HCT116 (cell line): ENCODE data around the gene ARHGEF18.

Experiments
- CBX3 ChIP-seq: IDR thresholded peaks from 2 replicates; pipeline ENCODE4 v1.6.1; 2012; ENCODE audit warnings: low read depth
- EZH2 ChIP-seq: fragments of 200-600 bp; sonication (generic); IDR thresholded peaks from 2 replicates; pipeline ENCODE4 v1.6.1; 2017; ENCODE audit warnings: antibody characterized with exemption, mixed run types
- JUND ChIP-seq: IDR thresholded peaks from 2 replicates; pipeline ENCODE4 v1.6.1; 2012
- POLR2A ChIP-seq: IDR thresholded peaks from 2 replicates; pipeline ENCODE4 v1.7.0; 2011; ENCODE audit warnings: borderline replicate concordance; ENCODE audit not compliant: insufficient read depth, insufficient read length; ENCODE audit errors: extremely low read depth
- POLR2AphosphoS5 ChIP-seq: IDR thresholded peaks from 2 replicates; pipeline ENCODE4 v1.6.1; 2011; ENCODE audit warnings: mild to moderate bottlenecking, low read depth, low read length, moderate library complexity
- RAD21 ChIP-seq: IDR thresholded peaks from 2 replicates; pipeline ENCODE4 v1.6.1; 2012; ENCODE audit warnings: low read depth, mild to moderate bottlenecking
- SIN3A ChIP-seq: IDR thresholded peaks from 2 replicates; pipeline ENCODE4 v1.6.1; 2012; ENCODE audit warnings: low read depth
- SP1 ChIP-seq: IDR thresholded peaks from 2 replicates; pipeline ENCODE4 v1.6.1; 2012; ENCODE audit warnings: low read depth
- SRF ChIP-seq: IDR thresholded peaks from 2 replicates; pipeline ENCODE4 v1.6.1; 2012; ENCODE audit warnings: low read depth
- TCF7L2 ChIP-seq: IDR thresholded peaks from 2 replicates; pipeline ENCODE4 v1.7.0; 2011; ENCODE audit warnings: borderline replicate concordance, inconsistent platforms; ENCODE audit not compliant: insufficient read depth, insufficient read length; ENCODE audit errors: extremely low read depth
- ZFX ChIP-seq: fragments of 450-650 bp; IDR thresholded peaks from 2 replicates; pipeline ENCODE4 v1.6.1; 2017
- TF ChIP-seq, protein P1 (sequence below), 3 experiments: fragments of 200-600 bp in 1 of 3; sonication (generic) in 1 of 3; IDR thresholded peaks in 2 of 3; conservative IDR thresholded peaks in 1 of 3; 2 replicates each; pipeline ENCODE4 v1.5.1; 2012 to 2017; ENCODE audit warnings: low read depth in 2 of 3, low read length in 2 of 3, antibody characterized with exemption in 1 of 3, borderline replicate concordance in 1 of 3, control low read depth in 1 of 3, mild to moderate bottlenecking in 1 of 3, mixed read lengths in 1 of 3, mixed run types in 1 of 3, moderate library complexity in 1 of 3; ENCODE audit not compliant: insufficient read depth in 1 of 3
- TF ChIP-seq, protein P2 (sequence below): IDR thresholded peaks from 2 replicates; pipeline ENCODE4 v1.6.1; 2012

DNA sequence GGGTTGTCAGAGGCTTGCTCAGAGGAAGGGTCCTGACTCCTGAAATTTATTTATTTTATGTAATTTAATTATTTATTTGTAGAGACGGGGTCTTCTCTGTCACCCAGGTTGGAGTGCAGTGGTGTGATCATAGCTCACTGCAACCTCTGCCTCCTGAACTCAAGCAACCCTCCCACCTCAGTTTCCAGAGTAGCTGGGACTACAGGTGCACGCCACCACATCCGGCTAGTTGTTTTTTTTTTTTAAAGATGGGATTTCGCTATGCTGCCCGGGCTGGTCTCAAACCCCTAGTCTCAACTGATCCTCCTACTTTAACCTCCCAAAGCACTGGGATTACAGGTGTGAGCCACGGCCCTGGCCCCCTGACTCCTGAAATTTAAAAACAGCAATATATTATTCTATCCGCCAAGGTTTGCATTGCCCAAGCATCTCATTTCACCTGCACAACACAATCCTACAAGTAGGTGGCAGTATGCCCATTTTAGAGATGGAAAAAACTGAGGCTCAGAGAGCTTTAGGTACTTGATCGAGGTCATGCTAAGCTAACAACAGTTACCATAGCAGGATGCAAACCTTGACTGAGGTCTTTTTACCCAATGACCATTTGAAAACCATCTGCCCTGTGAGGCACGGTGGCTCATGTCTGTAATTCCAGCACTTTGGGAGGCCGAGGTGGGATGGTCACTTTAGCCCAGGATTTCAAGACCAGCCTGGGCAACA lies 18.1 kb downstream of the ARHGEF18 start:
- TF ChIP-seq, protein P1, sequence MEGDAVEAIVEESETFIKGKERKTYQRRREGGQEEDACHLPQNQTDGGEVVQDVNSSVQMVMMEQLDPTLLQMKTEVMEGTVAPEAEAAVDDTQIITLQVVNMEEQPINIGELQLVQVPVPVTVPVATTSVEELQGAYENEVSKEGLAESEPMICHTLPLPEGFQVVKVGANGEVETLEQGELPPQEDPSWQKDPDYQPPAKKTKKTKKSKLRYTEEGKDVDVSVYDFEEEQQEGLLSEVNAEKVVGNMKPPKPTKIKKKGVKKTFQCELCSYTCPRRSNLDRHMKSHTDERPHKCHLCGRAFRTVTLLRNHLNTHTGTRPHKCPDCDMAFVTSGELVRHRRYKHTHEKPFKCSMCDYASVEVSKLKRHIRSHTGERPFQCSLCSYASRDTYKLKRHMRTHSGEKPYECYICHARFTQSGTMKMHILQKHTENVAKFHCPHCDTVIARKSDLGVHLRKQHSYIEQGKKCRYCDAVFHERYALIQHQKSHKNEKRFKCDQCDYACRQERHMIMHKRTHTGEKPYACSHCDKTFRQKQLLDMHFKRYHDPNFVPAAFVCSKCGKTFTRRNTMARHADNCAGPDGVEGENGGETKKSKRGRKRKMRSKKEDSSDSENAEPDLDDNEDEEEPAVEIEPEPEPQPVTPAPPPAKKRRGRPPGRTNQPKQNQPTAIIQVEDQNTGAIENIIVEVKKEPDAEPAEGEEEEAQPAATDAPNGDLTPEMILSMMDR (IDR thresholded peaks at IDR 0.05 in 2 of 3, conservative IDR thresholded peaks at IDR 0.05 in 1 of 3; ENCODE audit: borderline replicate concordance in 1 of 3, insufficient read depth in 1 of 3, low read depth in 2 of 3, low read length in 2 of 3), result peak; percentile 37 to 53 (median 52); a peak in 5 of 6 replicates
- TF ChIP-seq SP1, result no peak
- TF ChIP-seq EZH2, result no peak
- no peak for TF ChIP-seq JUND
- no peak for TF ChIP-seq POLR2AphosphoS5
- TF ChIP-seq POLR2A, result no peak
- TF ChIP-seq CBX3, result no peak
- TF ChIP-seq RAD21, result peak; percentile 64
- TF ChIP-seq SRF, result no peak
- TF ChIP-seq SIN3A, result no peak
- TF ChIP-seq, protein P2, sequence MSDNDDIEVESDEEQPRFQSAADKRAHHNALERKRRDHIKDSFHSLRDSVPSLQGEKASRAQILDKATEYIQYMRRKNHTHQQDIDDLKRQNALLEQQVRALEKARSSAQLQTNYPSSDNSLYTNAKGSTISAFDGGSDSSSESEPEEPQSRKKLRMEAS, result no peak
- no peak for TF ChIP-seq TCF7L2
- no peak for TF ChIP-seq ZFX
